GM21515 (cell line): ENCODE results near the gene RFESD.

Source experiments
- ATAC-seq: cut with Tn5 transposase; IDR thresholded peaks from one replicate; pipeline ENCODE4 v1.9.1; 2021; ENCODE audit not compliant: unreplicated experiment

Gene RFESD

GRCh38 chr5:95660060-95660459, 13.5 kb downstream of the RFESD start:
- no peak for ATAC-seq

- no peak for ATAC-seq
Observed at GRCh38 chr5:95662946-95663345, 16.4 kb downstream of the RFESD start.

- ATAC-seq, result no peak
Observed at GRCh38 chr5:95664204-95664786, 17.7 kb downstream of the RFESD start.

GRCh38 chr5:95667061-95667618, 20.6 kb downstream of the RFESD start:
- ATAC-seq, result no peak

GRCh38 chr5:95667678-95668077, 21.1 kb downstream of the RFESD start:
- no peak for ATAC-seq

GRCh38 chr5:95668216-95668615, 21.6 kb downstream of the RFESD start:
- ATAC-seq, result no peak

GRCh38 chr5:95668728-95669127, 22.2 kb downstream of the RFESD start:
- no peak for ATAC-seq

GRCh38 chr5:95669540-95669939, 23.0 kb downstream of the RFESD start:
- ATAC-seq, result no peak

- ATAC-seq, result no peak
Observed at GRCh38 chr5:95669985-95670384, 23.4 kb downstream of the RFESD start.

- ATAC-seq, result no peak
Observed at GRCh38 chr5:95670568-95670967, 24.0 kb downstream of the RFESD start.

GRCh38 chr5:95671826-95672225, 25.2 kb downstream of the RFESD start:
- no peak for ATAC-seq

GRCh38 chr5:95672641-95673040, 26.1 kb downstream of the RFESD start:
- no peak for ATAC-seq

GRCh38 chr5:95673081-95673480, 26.5 kb downstream of the RFESD start:
- no peak for ATAC-seq

- ATAC-seq, result no peak
Observed at GRCh38 chr5:95682891-95683290, 36.3 kb downstream of the RFESD start, which contains the start of gene SPATA9. TSS of gene SPATA9 (minus strand) at chr5:95682991. CDS start at chr5:95682854, 137 bp downstream.

- ATAC-seq, result no peak
Observed at GRCh38 chr5:95684361-95684760, 37.8 kb downstream of the RFESD start.

- ATAC-seq, result no peak
Observed at GRCh38 chr5:95686651-95687050, 40.1 kb downstream of the RFESD start.

GRCh38 chr5:95689680-95690079, 43.1 kb downstream of the RFESD start:
- ATAC-seq, result no peak

- no peak for ATAC-seq
Observed at GRCh38 chr5:95690333-95690732, 43.8 kb downstream of the RFESD start.

- no peak for ATAC-seq
Observed at GRCh38 chr5:95697781-95698681, 51.5 kb downstream of the RFESD start.

GRCh38 chr5:95699337-95699736, 52.8 kb downstream of the RFESD start:
- ATAC-seq, result no peak

GRCh38 chr5:95701074-95701473, 54.5 kb downstream of the RFESD start:
- no peak for ATAC-seq

- ATAC-seq, result no peak
Observed at GRCh38 chr5:95704150-95704549, 57.6 kb downstream of the RFESD start.
